Panc1 (cell line): ENCODE results near the gene TCEAL1. TPM values are rescaled to one million over a fixed set of nuclear protein-coding genes. Genes with fewer than 3 reads are reported as not detected.

Experiments used
- ATAC-seq: fragments of 200-7000 bp; cut with Tn5 transposase; 2 replicates; pipeline ENCODE4 v1.9.1; 2020; ENCODE audit warnings: mild to moderate bottlenecking, moderate library complexity
- Bru-seq: library from RNA; stranded (reverse); fragments of 400-500 nt; gene quantifications from one replicate; lab custom pipeline; 2021; lab: Mats Ljungman, UMichigan
- BruChase-seq, 2 experiments: library from RNA; stranded (reverse); fragments of 400-500 nt; gene quantifications; one replicate each; lab custom pipeline; 2021; lab: Mats Ljungman, UMichigan
- BruUV-seq: library from RNA; stranded (reverse); fragments of 400-500 nt; replicated peaks from 2 replicates; lab custom pipeline; 2021; lab: Mats Ljungman, UMichigan
- CTCF ChIA-PET: fragments of 300-600 bp; sonication (Branson Sonifier 250); formaldehyde crosslinking; loops from one replicate; lab custom pipeline; 2022; ENCODE audit warnings: antibody characterized with exemption; lab: Charles Lee
- POLR2A ChIA-PET: fragments of 300-600 bp; sonication (Branson Sonifier 250); formaldehyde crosslinking; loops from one replicate; lab custom pipeline; 2022; ENCODE audit warnings: antibody characterized with exemption; lab: Charles Lee
- DNase-seq: peaks from one replicate; pipeline ENCODE4 v3.0.0-alpha.2; 2010; ENCODE audit warnings: low read depth, low spot score
- H3K27ac ChIP-seq: 2 replicates; pipeline ENCODE4 v1.5.1; 2011; ENCODE audit warnings: mild to moderate bottlenecking, low read length, inconsistent platforms
- H3K27me3 ChIP-seq: fragments of 200-500 bp; sonication (Bioruptor generic); 2 replicates; pipeline ENCODE4 v1.6.0; 2014; ENCODE audit warnings: low read length, inconsistent platforms; ENCODE audit not compliant: control insufficient read depth, insufficient read depth
- H3K36me3 ChIP-seq: fragments of 200-500 bp; sonication (Bioruptor generic); 2 replicates; pipeline ENCODE4 v1.5.1; 2014; ENCODE audit warnings: inconsistent platforms, mild to moderate bottlenecking, low read length, moderate library complexity; ENCODE audit not compliant: control insufficient read depth, insufficient read depth
- H3K4me1 ChIP-seq: 2 replicates; pipeline ENCODE4 v1.5.1; 2011; ENCODE audit warnings: inconsistent platforms, mild to moderate bottlenecking, low read length, moderate library complexity; ENCODE audit not compliant: control insufficient read depth, insufficient read depth
- H3K4me3 ChIP-seq, 2 experiments: 2 replicates each; pipeline ENCODE4 v1.5.1; 2011 to 2012; ENCODE audit warnings: low read depth in 2 of 2, low read length in 2 of 2, mild to moderate bottlenecking in 2 of 2, inconsistent platforms in 1 of 2, moderate library complexity in 1 of 2
- H3K9me3 ChIP-seq: fragments of 200-500 bp; sonication (Bioruptor generic); 2 replicates; pipeline ENCODE4 v1.5.1; 2014; ENCODE audit warnings: low read depth, mild to moderate bottlenecking, inconsistent platforms, low read length, moderate library complexity; ENCODE audit not compliant: control insufficient read depth, insufficient read depth
- CTCF ChIP-seq: fragments of 450-650 bp; IDR thresholded peaks from 2 replicates; pipeline ENCODE4 v1.5.1; 2017; ENCODE audit warnings: mild to moderate bottlenecking
- POLR2AphosphoS5 ChIP-seq: IDR thresholded peaks from 2 replicates; pipeline ENCODE4 v1.6.1; 2012; ENCODE audit warnings: mild to moderate bottlenecking, low read depth, low read length, moderate library complexity
- SIN3A ChIP-seq: IDR thresholded peaks from 2 replicates; pipeline ENCODE4 v1.6.1; 2012; ENCODE audit warnings: low read depth, mild to moderate bottlenecking, low read length, moderate library complexity, borderline replicate concordance; ENCODE audit not compliant: insufficient read depth
- TCF7L2 ChIP-seq: IDR thresholded peaks from 2 replicates; pipeline ENCODE4 v1.6.1; 2011; ENCODE audit warnings: mild to moderate bottlenecking, low read depth, low read length, inconsistent platforms
- in situ Hi-C: cut with HindIII; loops from 2 replicates; pipeline ENCODE4 v1.10.0; 2016; ENCODE audit warnings: low sequenced_read_pairs, low pct_unique_long_range_greater_than_20kb
- intact Hi-C: fragments of 100-400 bp; cut with micrococcal nuclease; formaldehyde crosslinking; loops from one replicate; pipeline ENCODE4 v1.10.0; 2022; ENCODE audit not compliant: unreplicated experiment
- long read RNA-seq: library from polyadenylated mRNA; unstranded; transcript quantifications from one replicate; pipeline ENCODE4 v2.0.0, GENCODE V29; 2021; ENCODE audit not compliant: unreplicated experiment
- polyA plus RNA-seq: library from polyadenylated mRNA; unstranded; fragments of >200 nt; gene quantifications from one replicate; pipeline ENCODE4 v1.2.1, GENCODE V29; 2012; ENCODE audit warnings: missing spikeins; ENCODE audit not compliant: insufficient read length
- total RNA-seq: library from RNA; stranded (reverse); gene quantifications from one replicate; pipeline ENCODE4 v1.2.1, GENCODE V29; 2021; ENCODE audit not compliant: unreplicated experiment
- TF ChIP-seq, protein P1 (sequence below), 2 experiments: IDR thresholded peaks; 2 replicates each; pipeline ENCODE4 v1.6.1; 2011 to 2012; ENCODE audit warnings: low read depth in 2 of 2, control low read depth in 1 of 2, low read length in 1 of 2, mild to moderate bottlenecking in 1 of 2, moderate library complexity in 1 of 2; ENCODE audit not compliant: insufficient read depth in 1 of 2

Gene TCEAL1, protein sequence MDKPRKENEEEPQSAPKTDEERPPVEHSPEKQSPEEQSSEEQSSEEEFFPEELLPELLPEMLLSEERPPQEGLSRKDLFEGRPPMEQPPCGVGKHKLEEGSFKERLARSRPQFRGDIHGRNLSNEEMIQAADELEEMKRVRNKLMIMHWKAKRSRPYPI
- total RNA-seq: 31.7 TPM
- 24.0 TPM for polyA plus RNA-seq
- Bru-seq, nascent RNA: percentile 75 among the genes with signal in this experiment
- percentile 92 among the genes with signal in this experiment for BruChase-seq, experiment 1, labeled RNA remaining after a 2-hour chase
- percentile 96 among the genes with signal in this experiment for BruChase-seq, experiment 2, labeled RNA remaining after a 6-hour chase
- long read RNA-seq, partial matches to known transcripts: 4 of 37 reads
- long read RNA-seq, other reads (novel, unspliced or antisense): 29 of 37 reads

GRCh38 chrX:103628386-103629317 is at the start of gene TCEAL1:
Gene TCEAL1, plus strand, starts transcription at chrX:103628975. Its CDS starts 942 bp downstream, at chrX:103629917.
- Histone ChIP-seq H3K27ac (peak within 1 kb of the TSS; percentile 97), H3K27me3 (no peaks in the 10 kb centered on the region), H3K9me3 (no peaks in the 10 kb centered on the region), H3K4me1 (peaks cover 16% of the 10 kb centered on the region; the same call in 1 of the 2 replicates), H3K36me3 (no peaks in the 10 kb centered on the region), H3K4me3 (peak within 1 kb of the TSS; percentile 80 to 96)
- intact Hi-C loops: no loop called here
- CTCF ChIA-PET: no interaction called here
- TF ChIP-seq SIN3A (0 out of 2 replicates have a peak, but pooled peaks have one; percentile 24), TCF7L2 (peak; percentile 98), POLR2AphosphoS5 (no peak; the same call in 1 of the 2 replicates)
- TF ChIP-seq, protein P1, sequence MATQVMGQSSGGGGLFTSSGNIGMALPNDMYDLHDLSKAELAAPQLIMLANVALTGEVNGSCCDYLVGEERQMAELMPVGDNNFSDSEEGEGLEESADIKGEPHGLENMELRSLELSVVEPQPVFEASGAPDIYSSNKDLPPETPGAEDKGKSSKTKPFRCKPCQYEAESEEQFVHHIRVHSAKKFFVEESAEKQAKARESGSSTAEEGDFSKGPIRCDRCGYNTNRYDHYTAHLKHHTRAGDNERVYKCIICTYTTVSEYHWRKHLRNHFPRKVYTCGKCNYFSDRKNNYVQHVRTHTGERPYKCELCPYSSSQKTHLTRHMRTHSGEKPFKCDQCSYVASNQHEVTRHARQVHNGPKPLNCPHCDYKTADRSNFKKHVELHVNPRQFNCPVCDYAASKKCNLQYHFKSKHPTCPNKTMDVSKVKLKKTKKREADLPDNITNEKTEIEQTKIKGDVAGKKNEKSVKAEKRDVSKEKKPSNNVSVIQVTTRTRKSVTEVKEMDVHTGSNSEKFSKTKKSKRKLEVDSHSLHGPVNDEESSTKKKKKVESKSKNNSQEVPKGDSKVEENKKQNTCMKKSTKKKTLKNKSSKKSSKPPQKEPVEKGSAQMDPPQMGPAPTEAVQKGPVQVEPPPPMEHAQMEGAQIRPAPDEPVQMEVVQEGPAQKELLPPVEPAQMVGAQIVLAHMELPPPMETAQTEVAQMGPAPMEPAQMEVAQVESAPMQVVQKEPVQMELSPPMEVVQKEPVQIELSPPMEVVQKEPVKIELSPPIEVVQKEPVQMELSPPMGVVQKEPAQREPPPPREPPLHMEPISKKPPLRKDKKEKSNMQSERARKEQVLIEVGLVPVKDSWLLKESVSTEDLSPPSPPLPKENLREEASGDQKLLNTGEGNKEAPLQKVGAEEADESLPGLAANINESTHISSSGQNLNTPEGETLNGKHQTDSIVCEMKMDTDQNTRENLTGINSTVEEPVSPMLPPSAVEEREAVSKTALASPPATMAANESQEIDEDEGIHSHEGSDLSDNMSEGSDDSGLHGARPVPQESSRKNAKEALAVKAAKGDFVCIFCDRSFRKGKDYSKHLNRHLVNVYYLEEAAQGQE (IDR thresholded peaks at IDR 0.05; ENCODE audit: insufficient read depth in 1 of 2, low read depth in 2 of 2, low read length in 1 of 2): no peak
- POLR2A ChIA-PET: interaction anchor here (0.6 kb wide), 1 partner anchor 99 kb away, joined by 3 read pairs; no protein-coding TSS in a partner anchor
- DNase-seq (no peak), ATAC-seq (peak; percentile 44)
- BruUV-seq: TSS peak; percentile 64
- in situ Hi-C loops: no loop called here

GRCh38 chrX:103584596-103584995 is 44.2 kb upstream of the TCEAL1 start:
- Histone ChIP-seq H3K27ac (peak overlapping the region; percentile 89; the same call in 1 of the 2 replicates), H3K4me1 (peaks cover 10% of the 10 kb centered on the region), H3K4me3 (peak overlapping the region; percentile 81), H3K36me3 (peaks cover 6% of the 10 kb centered on the region), H3K27me3 (no peaks in the 10 kb centered on the region), H3K9me3 (no peaks in the 10 kb centered on the region)
- BruUV-seq: no TSS peak
- CTCF ChIA-PET: no interaction called here
- intact Hi-C loops: no loop called here
- in situ Hi-C loops: no loop called here
- ATAC-seq (no peak), DNase-seq (no peak)
- TF ChIP-seq CTCF: no peak
- no peak for TF ChIP-seq POLR2AphosphoS5
- TF ChIP-seq, protein P1 (IDR thresholded peaks at IDR 0.05; ENCODE audit: insufficient read depth in 1 of 2, low read depth in 2 of 2, low read length in 1 of 2): no peak
- TF ChIP-seq TCF7L2: no peak
- no peak for TF ChIP-seq SIN3A
- POLR2A ChIA-PET: interaction anchor here (0.6 kb wide), 1 partner anchor 146 kb away, joined by 6 read pairs; no protein-coding TSS in a partner anchor
